ENCODE data around the gene ST7. TPM values are rescaled to one million over a fixed set of nuclear protein-coding genes. Genes with fewer than 3 reads are reported as not detected.
A peak's percentile ranks its signal among the peaks of the same experiment; 100 is the strongest.

Gene ST7
- total and polyA plus RNA-seq, 2 of the 13 experiments (the other 11 are each of a cell fraction or from before 2014, with no cell fraction given): 17.3 to 23.5 TPM

GRCh38 chr7:117264716-117265115, 311.4 kb downstream of the ST7 start:
- no peaks in the 10 kb centered on the region for H3K9me3 ChIP-seq (ENCODE audit: low read length)
- H3K9ac ChIP-seq (ENCODE audit: insufficient read depth, low read depth, low read length): no peak overlapping the region
- no peak for FAIRE-seq
- no peaks in the 10 kb centered on the region for H3K4me1 ChIP-seq (ENCODE audit: insufficient read depth, low read length)
- ChIA-PET CTCF (ENCODE audit: low intra/inter-chr PET ratio, low total read pairs) (no interaction called here), POLR2A (no interaction called here)
- intact Hi-C loops (cut with micrococcal nuclease; ENCODE audit: unreplicated experiment) (no loop called here), in situ Hi-C loops (cut with HindIII; ENCODE audit: extremely low pct_ligation_motif_present, low pct_unique_long_range_greater_than_20kb) (no loop called here)
- peak; percentile 69 for TF ChIP-seq PCBP2 (optimal IDR thresholded peaks at IDR 0.05; ENCODE audit: low read depth, low read length, poor library complexity, severe bottlenecking)
- TF ChIP-seq HNRNPK (IDR thresholded peaks at IDR 0.05; ENCODE audit: low read depth, low read length, poor library complexity, severe bottlenecking): peak; percentile 85
- TF ChIP-seq RFXANK (CRISPR knock-in tag; IDR thresholded peaks at IDR 0.05): no peak
- no peak for DNase-seq (ENCODE audit: low spot score)
- H4K20me1 ChIP-seq (ENCODE audit: insufficient read depth, low read length): no peaks in the 10 kb centered on the region
- no peaks in the 10 kb centered on the region for H3K79me2 ChIP-seq (ENCODE audit: insufficient read depth, low read length)
- no peak overlapping the region for H3K4me3 ChIP-seq (replicated peaks in 1 of 3; ENCODE audit: insufficient read depth in 1 of 3, low read depth in 2 of 3, low read length in 3 of 3)
- no peak for ATAC-seq
- H3K27ac ChIP-seq (ENCODE audit: extremely low read length, insufficient read depth, low read length): no peak overlapping the region
- WGBS (ENCODE audit: low lambda C conversion rate): 0% methylated on average over 1 of the region's 1 CpG
- H3K4me2 ChIP-seq (ENCODE audit: low read depth, low read length): no peak overlapping the region
- H3K27me3 ChIP-seq (ENCODE audit: control insufficient read depth in 1 of 2, insufficient read depth in 2 of 2, low read length in 2 of 2): peaks cover 0 to 2% of the 10 kb centered on the region in 2 experiments; a peak in 1 of 5 replicates
- no peak overlapping the region for H2AFZ ChIP-seq (ENCODE audit: low read length)
- no TSS peak for BruUV-seq (replicated peaks)
- no peaks in the 10 kb centered on the region for H3K36me3 ChIP-seq (replicated peaks in 1 of 2; ENCODE audit: control insufficient read depth in 1 of 2, insufficient read depth in 2 of 2, low read length in 2 of 2)

- ChIA-PET CTCF (ENCODE audit: low intra/inter-chr PET ratio, low total read pairs) (no interaction called here), POLR2A (no interaction called here)
- Histone ChIP-seq H3K27ac (ENCODE audit: extremely low read length, insufficient read depth, low read length) (no peak overlapping the region), H4K20me1 (ENCODE audit: insufficient read depth, low read length) (no peaks in the 10 kb centered on the region), H3K79me2 (ENCODE audit: insufficient read depth, low read length) (no peaks in the 10 kb centered on the region), H3K36me3 (replicated peaks in 1 of 2; ENCODE audit: control insufficient read depth in 1 of 2, insufficient read depth in 2 of 2, low read length in 2 of 2) (no peaks in the 10 kb centered on the region), H3K4me3 (replicated peaks in 1 of 3; ENCODE audit: insufficient read depth in 1 of 3, low read depth in 2 of 3, low read length in 3 of 3) (no peak overlapping the region), H3K27me3 (ENCODE audit: control insufficient read depth in 1 of 2, insufficient read depth in 2 of 2, low read length in 2 of 2) (peaks cover 0 to 34% of the 10 kb centered on the region in 2 experiments; a peak in 3 of 5 replicates), H3K9me3 (ENCODE audit: low read length) (no peaks in the 10 kb centered on the region), H3K4me2 (ENCODE audit: low read depth, low read length) (no peak overlapping the region), H2AFZ (ENCODE audit: low read length) (no peak overlapping the region), H3K9ac (ENCODE audit: insufficient read depth, low read depth, low read length) (no peak overlapping the region), H3K4me1 (ENCODE audit: insufficient read depth, low read length) (no peaks in the 10 kb centered on the region)
- intact Hi-C loops (cut with micrococcal nuclease; ENCODE audit: unreplicated experiment) (no loop called here), in situ Hi-C loops (cut with HindIII; ENCODE audit: extremely low pct_ligation_motif_present, low pct_unique_long_range_greater_than_20kb) (no loop called here)
- 12% methylated on average over 5 of the region's 5 CpGs for WGBS (ENCODE audit: low lambda C conversion rate)
- DNase-seq (ENCODE audit: low spot score) (no peak), ATAC-seq (no peak), FAIRE-seq (no peak)
- no TSS peak for BruUV-seq (replicated peaks)
- no peak for TF ChIP-seq ZNF10 (CRISPR knock-in tag; IDR thresholded peaks at IDR 0.05; ENCODE audit: borderline replicate concordance, low read depth)
- TF ChIP-seq ZNF513 (CRISPR knock-in tag; conservative IDR thresholded peaks at IDR 0.05): no peak
- TF ChIP-seq MXD4 (CRISPR knock-in tag; IDR thresholded peaks at IDR 0.05): no peak
- no peak for TF ChIP-seq SKIL (CRISPR knock-in tag; IDR thresholded peaks at IDR 0.05; ENCODE audit: borderline replicate concordance)
- no peak for TF ChIP-seq CHCHD3 (CRISPR knock-in tag; IDR thresholded peaks at IDR 0.05)
- TF ChIP-seq TEAD2 (CRISPR knock-in tag; IDR thresholded peaks at IDR 0.05): no peak
- no peak for TF ChIP-seq POGK (CRISPR knock-in tag; conservative IDR thresholded peaks at IDR 0.05)
- no peak for TF ChIP-seq HOXA3 (CRISPR knock-in tag; IDR thresholded peaks at IDR 0.05)
- no peak for TF ChIP-seq ZNF607 (CRISPR knock-in tag; IDR thresholded peaks at IDR 0.05; ENCODE audit: borderline replicate concordance)
- TF ChIP-seq ATRX (CRISPR knock-in tag; IDR thresholded peaks at IDR 0.05; ENCODE audit: borderline replicate concordance): no peak
- TF ChIP-seq SP2 (CRISPR knock-in tag; IDR thresholded peaks at IDR 0.05): no peak
- no peak for TF ChIP-seq ZFP36L1 (CRISPR knock-in tag; IDR thresholded peaks at IDR 0.05)
Observed at GRCh38 chr7:117269417-117269816, 316.1 kb downstream of the ST7 start.
